GM19240 (cell line): Measurements from ENCODE around the gene ZBTB16.

ENCODE experiments used
- DNase-seq: peaks from one replicate; pipeline ENCODE4 v3.0.0; 2011; ENCODE audit warnings: low spot score; ENCODE audit not compliant: insufficient read length

ZBTB16 gene

GRCh38 chr11:114166362-114166761, 106.9 kb downstream of the ZBTB16 start:
- DNase-seq = no peak

- no peak for DNase-seq
These were observed 107.4 kb downstream of the ZBTB16 start for GRCh38 chr11:114166897-114167323.

- no peak for DNase-seq
These were observed 107.8 kb downstream of the ZBTB16 start for GRCh38 chr11:114167355-114167754.

- DNase-seq = no peak
These were observed 108.4 kb downstream of the ZBTB16 start for GRCh38 chr11:114167771-114168448.

GRCh38 chr11:114168691-114169090, 109.2 kb downstream of the ZBTB16 start:
- no peak for DNase-seq

- no peak for DNase-seq
These were observed 109.8 kb downstream of the ZBTB16 start for GRCh38 chr11:114169321-114169749.

- DNase-seq = no peak
These were observed 110.3 kb downstream of the ZBTB16 start for GRCh38 chr11:114169821-114170220.

GRCh38 chr11:114170226-114170625, 110.7 kb downstream of the ZBTB16 start:
- DNase-seq = no peak

GRCh38 chr11:114171257-114172054, 111.9 kb downstream of the ZBTB16 start:
- DNase-seq = no peak

- no peak for DNase-seq
These were observed 112.7 kb downstream of the ZBTB16 start for GRCh38 chr11:114172055-114172861.

- DNase-seq = no peak
These were observed 113.4 kb downstream of the ZBTB16 start for GRCh38 chr11:114172871-114173444.

GRCh38 chr11:114173843-114174242, 114.3 kb downstream of the ZBTB16 start:
- DNase-seq = no peak

GRCh38 chr11:114174712-114175495, 115.4 kb downstream of the ZBTB16 start:
- DNase-seq = no peak

- DNase-seq = no peak
These were observed 116.2 kb downstream of the ZBTB16 start for GRCh38 chr11:114175706-114176105.

- DNase-seq = no peak
These were observed 116.8 kb downstream of the ZBTB16 start for GRCh38 chr11:114176321-114176720.

- no peak for DNase-seq
These were observed 119.1 kb downstream of the ZBTB16 start for GRCh38 chr11:114178656-114179055.

- no peak for DNase-seq
These were observed 119.9 kb downstream of the ZBTB16 start for GRCh38 chr11:114179234-114179941.

- no peak for DNase-seq
These were observed 121.0 kb downstream of the ZBTB16 start for GRCh38 chr11:114180301-114181055.

- DNase-seq = no peak
These were observed 121.7 kb downstream of the ZBTB16 start for GRCh38 chr11:114181195-114181594.
